K562 (cell line): ENCODE measurements around the gene TSC22D2.

ENCODE experiments used
- SLC30A9 ChIP-seq: fragments of 250-450 bp; sonication (Bioruptor Pico); IDR thresholded peaks from 2 replicates; pipeline ENCODE4 v1.8.0; 2022; ENCODE audit warnings: mild to moderate bottlenecking, moderate library complexity
- YY1 ChIP-seq, 3 experiments: IDR thresholded peaks; 2 replicates each; pipeline ENCODE4 v1.6.1; 2011; ENCODE audit warnings: low read length in 2 of 3, mild to moderate bottlenecking in 2 of 3, moderate library complexity in 2 of 3, borderline replicate concordance in 1 of 3, control low read depth in 1 of 3, low read depth in 1 of 3; ENCODE audit not compliant: insufficient read depth in 3 of 3, insufficient replicate concordance in 2 of 3, control insufficient read depth in 1 of 3, insufficient read length in 1 of 3; ENCODE audit errors: extremely low read depth in 1 of 3

DNA sequence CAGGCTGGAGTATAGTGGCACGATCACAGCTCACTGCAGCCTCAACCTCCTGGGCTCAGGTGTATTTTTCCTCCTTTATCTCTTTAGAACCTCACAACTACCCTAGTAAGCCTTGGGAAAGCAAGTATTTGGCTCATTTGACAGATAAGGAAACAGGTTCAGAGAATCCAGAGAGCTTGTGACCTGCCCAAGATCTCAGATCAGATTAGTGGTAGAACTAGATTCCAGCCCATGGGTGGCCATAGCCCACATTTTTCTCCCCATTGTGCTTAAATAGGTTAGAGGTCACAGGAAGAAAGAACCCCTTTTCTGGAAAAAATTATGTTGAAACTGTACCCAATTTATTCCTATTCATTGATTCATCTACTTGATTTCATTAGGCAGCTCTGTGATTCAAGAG, 64.3 kb downstream of the TSC22D2 start:
- TF ChIP-seq YY1 (IDR thresholded peaks at IDR 0.05; ENCODE audit: borderline replicate concordance in 1 of 3, control insufficient read depth in 1 of 3, extremely low read depth in 1 of 3, insufficient read depth in 3 of 3, insufficient read length in 1 of 3, insufficient replicate concordance in 2 of 3, low read depth in 1 of 3, low read length in 2 of 3) (no peak), SLC30A9 (CRISPR knock-in tag) (no peak)
